ENCODE measurements around the gene GNRHR.

DNA sequence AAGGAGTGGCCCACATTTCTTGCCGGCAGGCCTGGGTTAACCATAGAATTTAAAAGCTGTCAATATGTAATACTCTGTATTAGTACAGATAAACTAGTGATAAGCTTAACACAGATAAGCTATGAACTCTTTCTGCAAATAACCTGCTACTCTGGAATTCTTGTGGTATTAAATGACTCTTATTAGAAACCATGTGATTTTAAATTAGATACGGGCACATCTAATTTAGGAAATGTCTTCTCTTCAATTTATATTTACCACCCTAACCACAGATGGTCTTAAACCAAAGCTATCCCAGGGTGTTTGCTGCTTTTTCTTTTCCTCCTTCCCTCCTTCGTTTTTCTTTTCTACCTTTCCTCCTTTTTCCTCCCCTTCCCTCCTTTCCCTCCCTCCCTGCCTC lies 4.9 kb downstream of the GNRHR start:
- TF ChIP-seq, protein P1, sequence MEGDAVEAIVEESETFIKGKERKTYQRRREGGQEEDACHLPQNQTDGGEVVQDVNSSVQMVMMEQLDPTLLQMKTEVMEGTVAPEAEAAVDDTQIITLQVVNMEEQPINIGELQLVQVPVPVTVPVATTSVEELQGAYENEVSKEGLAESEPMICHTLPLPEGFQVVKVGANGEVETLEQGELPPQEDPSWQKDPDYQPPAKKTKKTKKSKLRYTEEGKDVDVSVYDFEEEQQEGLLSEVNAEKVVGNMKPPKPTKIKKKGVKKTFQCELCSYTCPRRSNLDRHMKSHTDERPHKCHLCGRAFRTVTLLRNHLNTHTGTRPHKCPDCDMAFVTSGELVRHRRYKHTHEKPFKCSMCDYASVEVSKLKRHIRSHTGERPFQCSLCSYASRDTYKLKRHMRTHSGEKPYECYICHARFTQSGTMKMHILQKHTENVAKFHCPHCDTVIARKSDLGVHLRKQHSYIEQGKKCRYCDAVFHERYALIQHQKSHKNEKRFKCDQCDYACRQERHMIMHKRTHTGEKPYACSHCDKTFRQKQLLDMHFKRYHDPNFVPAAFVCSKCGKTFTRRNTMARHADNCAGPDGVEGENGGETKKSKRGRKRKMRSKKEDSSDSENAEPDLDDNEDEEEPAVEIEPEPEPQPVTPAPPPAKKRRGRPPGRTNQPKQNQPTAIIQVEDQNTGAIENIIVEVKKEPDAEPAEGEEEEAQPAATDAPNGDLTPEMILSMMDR (IDR thresholded peaks at IDR 0.05) = no peak
- TF ChIP-seq ZFX (IDR thresholded peaks at IDR 0.05; ENCODE audit: borderline replicate concordance) = no peak

Data from 22Rv1 (cell line).